ENCODE results near the gene GPRC6A. TPM values are rescaled to one million over a fixed set of nuclear protein-coding genes. Genes with fewer than 3 reads are reported as not detected.

GPRC6A gene, protein sequence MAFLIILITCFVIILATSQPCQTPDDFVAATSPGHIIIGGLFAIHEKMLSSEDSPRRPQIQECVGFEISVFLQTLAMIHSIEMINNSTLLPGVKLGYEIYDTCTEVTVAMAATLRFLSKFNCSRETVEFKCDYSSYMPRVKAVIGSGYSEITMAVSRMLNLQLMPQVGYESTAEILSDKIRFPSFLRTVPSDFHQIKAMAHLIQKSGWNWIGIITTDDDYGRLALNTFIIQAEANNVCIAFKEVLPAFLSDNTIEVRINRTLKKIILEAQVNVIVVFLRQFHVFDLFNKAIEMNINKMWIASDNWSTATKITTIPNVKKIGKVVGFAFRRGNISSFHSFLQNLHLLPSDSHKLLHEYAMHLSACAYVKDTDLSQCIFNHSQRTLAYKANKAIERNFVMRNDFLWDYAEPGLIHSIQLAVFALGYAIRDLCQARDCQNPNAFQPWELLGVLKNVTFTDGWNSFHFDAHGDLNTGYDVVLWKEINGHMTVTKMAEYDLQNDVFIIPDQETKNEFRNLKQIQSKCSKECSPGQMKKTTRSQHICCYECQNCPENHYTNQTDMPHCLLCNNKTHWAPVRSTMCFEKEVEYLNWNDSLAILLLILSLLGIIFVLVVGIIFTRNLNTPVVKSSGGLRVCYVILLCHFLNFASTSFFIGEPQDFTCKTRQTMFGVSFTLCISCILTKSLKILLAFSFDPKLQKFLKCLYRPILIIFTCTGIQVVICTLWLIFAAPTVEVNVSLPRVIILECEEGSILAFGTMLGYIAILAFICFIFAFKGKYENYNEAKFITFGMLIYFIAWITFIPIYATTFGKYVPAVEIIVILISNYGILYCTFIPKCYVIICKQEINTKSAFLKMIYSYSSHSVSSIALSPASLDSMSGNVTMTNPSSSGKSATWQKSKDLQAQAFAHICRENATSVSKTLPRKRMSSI
- total RNA-seq (not detected), polyA plus RNA-seq (ENCODE audit: insufficient read length in 2 of 2) (not detected)
- long read RNA-seq, donor 1 = 0 reads
- long read RNA-seq, donor 2 = 0 reads
- long read RNA-seq, donor 3 = 0 reads
- long read RNA-seq, donor 4 = 0 reads

DNA sequence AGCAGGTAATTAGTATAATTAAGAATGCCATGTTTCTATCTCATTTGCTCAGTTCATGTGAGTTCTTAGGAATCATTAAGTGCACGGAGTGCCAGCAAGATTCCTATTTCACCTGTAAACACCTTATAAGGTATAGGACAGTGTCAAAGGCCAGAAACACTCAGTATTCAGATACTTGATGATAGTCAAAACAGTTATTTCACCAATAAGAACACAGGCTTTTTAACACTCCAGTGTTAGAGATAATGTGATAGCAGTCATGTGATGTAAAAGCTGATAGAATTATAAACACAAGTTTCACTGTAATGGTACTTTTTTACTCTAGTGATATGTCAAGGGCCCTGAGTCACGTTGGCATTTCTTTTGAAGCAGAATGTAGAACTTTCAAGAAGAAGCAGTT lies at the start of gene GPRC6A:
TSS of gene GPRC6A (minus strand) at position 101 of the 400 bp plus-strand sequence. CDS start at position 31, 70 bp downstream.
- H3K4me3 ChIP-seq (ENCODE audit: low read depth, low read length) = no peak within 1 kb of the TSS
- no CpG with 5 or more reads among the region's 2 CpGs for WGBS (ENCODE audit: insufficient coverage)
- no peak for DNase-seq (ENCODE audit: low read depth in 4 of 6, low spot score in 6 of 6)
- H3K27me3 ChIP-seq (ENCODE audit: control insufficient read depth, insufficient read depth, low read length) = no peaks in the 10 kb centered on the region
- no peak within 1 kb of the TSS for H3K27ac ChIP-seq (ENCODE audit: low read depth, low read length)
- H3K4me1 ChIP-seq (ENCODE audit: control insufficient read depth, insufficient read depth, low read length) = no peaks in the 10 kb centered on the region
- no peaks in the 10 kb centered on the region for H3K9me3 ChIP-seq (ENCODE audit: control insufficient read depth, insufficient read depth, low read length)
- no peaks in the 10 kb centered on the region for H3K36me3 ChIP-seq (ENCODE audit: control insufficient read depth, insufficient read depth, low read length)

DNA sequence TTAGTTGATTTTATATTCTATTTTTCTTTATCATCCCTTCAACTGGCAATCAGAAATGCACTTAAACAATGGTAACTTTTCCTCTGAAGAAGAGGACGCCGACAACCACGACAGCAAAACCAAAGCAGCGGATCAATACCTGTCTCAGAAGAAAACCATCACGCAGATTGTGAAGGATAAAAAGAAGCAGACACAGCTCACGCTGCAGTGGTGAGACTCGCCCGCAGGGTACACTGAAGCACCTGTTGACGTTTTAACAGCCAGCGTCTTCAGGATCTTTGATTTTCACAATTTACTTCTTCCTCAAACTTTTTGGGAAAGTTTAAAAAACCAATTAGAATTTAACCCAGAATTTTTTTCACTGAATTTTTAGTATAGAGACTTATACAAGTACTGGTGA lies 48.9 kb upstream of the GPRC6A start:
- no peak overlapping the region for H3K27ac ChIP-seq (ENCODE audit: low read depth, low read length)
- H3K4me1 ChIP-seq (ENCODE audit: control insufficient read depth, insufficient read depth, low read length) = peaks cover 16% of the 10 kb centered on the region
- no peaks in the 10 kb centered on the region for H3K9me3 ChIP-seq (ENCODE audit: control insufficient read depth, insufficient read depth, low read length)
- H3K27me3 ChIP-seq (ENCODE audit: control insufficient read depth, insufficient read depth, low read length) = peaks cover 36% of the 10 kb centered on the region
- peak in 2 of 6 donors; percentile 4 to 44 for DNase-seq (ENCODE audit: low read depth in 4 of 6, low spot score in 6 of 6)
- H3K36me3 ChIP-seq (ENCODE audit: control insufficient read depth, insufficient read depth, low read length) = no peaks in the 10 kb centered on the region
- 0% methylated on average over 6 of the region's 10 CpGs for WGBS (ENCODE audit: insufficient coverage)
- no peak overlapping the region for H3K4me3 ChIP-seq (ENCODE audit: low read depth, low read length)

DNA sequence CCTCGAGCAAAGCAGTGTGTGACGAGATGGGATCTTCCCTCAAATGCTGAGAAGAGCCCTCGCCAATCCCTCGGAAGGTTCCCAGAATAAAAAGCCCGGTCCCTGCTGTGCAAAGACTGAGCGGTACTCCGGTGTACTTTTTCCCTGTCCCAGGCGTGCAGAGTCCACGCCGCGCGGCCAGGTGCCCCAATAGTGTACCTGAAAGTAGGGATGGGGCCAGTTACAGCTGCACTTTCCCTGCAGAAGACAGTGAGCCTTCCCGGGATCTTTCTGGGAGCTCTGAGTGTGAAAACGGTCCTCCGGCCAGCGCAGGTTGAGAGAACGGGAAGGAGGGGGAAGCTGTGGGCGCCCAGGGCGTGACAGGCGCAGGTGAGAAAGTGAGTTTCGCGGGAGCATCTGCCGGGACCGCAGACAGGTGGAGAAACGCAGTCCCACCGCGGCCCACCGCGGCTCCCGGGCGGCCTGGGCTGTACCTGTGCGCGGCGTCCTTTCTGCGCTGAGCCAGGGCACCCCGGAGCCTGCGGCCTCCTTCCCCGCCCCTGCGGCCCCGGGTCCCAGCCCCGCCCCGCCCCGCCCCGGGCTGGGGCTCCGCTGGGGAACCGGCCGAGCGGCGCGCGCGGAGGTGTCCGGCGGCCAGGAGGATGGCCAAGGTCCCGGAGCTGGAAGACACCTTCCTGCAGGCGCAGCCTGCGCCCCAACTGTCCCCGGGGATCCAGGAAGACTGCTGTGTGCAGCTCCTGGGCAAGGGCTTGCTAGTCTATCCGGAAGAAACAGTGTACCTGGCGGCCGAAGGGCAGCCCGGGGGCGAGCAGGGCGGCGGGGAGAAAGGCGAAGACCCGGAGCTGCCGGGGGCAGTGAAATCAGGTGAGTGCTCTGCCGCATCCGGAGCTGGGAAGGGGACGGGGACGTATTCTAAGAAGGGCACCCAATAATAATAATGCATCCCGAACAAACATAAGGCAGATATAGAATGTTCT lies 48.0 kb upstream of the GPRC6A start, which contains the start of gene RFX6:
TSS of gene RFX6 (plus strand) at position 608 of the 977 bp plus-strand sequence. CDS start at position 642, 34 bp downstream.
- H3K4me3 ChIP-seq (ENCODE audit: low read depth, low read length) = no peak within 1 kb of the TSS

DNA sequence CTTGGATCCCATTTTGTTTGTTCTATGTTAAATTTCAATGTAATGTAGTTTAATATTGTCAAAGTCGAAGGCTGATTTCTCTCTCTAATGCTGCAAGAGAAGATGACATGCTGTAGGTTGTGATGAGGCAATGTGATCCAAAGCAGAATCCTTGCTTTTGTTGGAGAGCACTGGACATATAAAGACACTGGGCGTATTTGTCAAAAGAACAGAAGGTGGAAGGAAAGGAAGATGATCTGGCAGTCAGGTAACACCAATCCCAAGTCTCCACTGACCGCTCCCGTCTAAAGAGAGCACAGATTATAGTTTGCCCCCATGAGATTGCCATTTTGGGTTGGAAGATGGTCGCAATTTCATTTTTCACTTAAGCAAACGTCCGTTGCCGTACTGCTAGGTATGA lies 47.2 kb upstream of the GPRC6A start:
- no peak for DNase-seq (ENCODE audit: low read depth in 4 of 6, low spot score in 6 of 6)
- Histone ChIP-seq H3K36me3 (ENCODE audit: control insufficient read depth, insufficient read depth, low read length) (no peaks in the 10 kb centered on the region), H3K4me3 (ENCODE audit: low read depth, low read length) (no peak overlapping the region), H3K27me3 (ENCODE audit: control insufficient read depth, insufficient read depth, low read length) (peaks cover 36% of the 10 kb centered on the region), H3K9me3 (ENCODE audit: control insufficient read depth, insufficient read depth, low read length) (no peaks in the 10 kb centered on the region), H3K27ac (ENCODE audit: low read depth, low read length) (no peak overlapping the region), H3K4me1 (ENCODE audit: control insufficient read depth, insufficient read depth, low read length) (peaks cover 16% of the 10 kb centered on the region)
- WGBS (ENCODE audit: insufficient coverage) = 32% methylated on average over 6 of the region's 8 CpGs

More for the DNA sequence above, 48.0 kb upstream of the GPRC6A start, which contains the start of gene RFX6:
- Histone ChIP-seq H3K4me1 (ENCODE audit: control insufficient read depth, insufficient read depth, low read length) (peaks cover 16% of the 10 kb centered on the region), H3K27ac (ENCODE audit: low read depth, low read length) (no peak within 1 kb of the TSS), H3K36me3 (ENCODE audit: control insufficient read depth, insufficient read depth, low read length) (no peaks in the 10 kb centered on the region), H3K9me3 (ENCODE audit: control insufficient read depth, insufficient read depth, low read length) (no peaks in the 10 kb centered on the region), H3K27me3 (ENCODE audit: control insufficient read depth, insufficient read depth, low read length) (peaks cover 36% of the 10 kb centered on the region)
- DNase-seq (ENCODE audit: low read depth in 4 of 6, low spot score in 6 of 6) = peak in 1 of 6 donors; percentile 12
- under 1% methylated on average over 68 of the region's 73 CpGs for WGBS (ENCODE audit: insufficient coverage)

DNA sequence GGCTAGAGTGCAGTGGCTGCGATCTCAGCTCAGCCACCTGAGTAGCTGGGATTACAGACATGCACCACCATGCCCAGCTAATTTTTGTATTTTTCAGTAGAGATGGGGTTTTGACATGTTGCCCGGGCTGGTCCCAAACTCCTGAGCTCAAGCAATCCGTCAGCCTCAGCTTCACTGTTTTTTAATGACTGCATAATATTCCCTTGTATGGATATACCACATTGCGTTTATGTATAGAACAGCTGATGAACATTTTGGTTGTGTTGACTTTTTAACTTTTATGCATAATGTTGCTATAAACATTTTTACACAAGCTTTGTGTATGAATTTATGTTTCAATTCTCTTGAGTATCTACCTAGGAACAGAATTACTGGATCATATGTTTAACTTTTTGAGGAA lies 43.9 kb upstream of the GPRC6A start:
- no peak overlapping the region for H3K4me3 ChIP-seq (ENCODE audit: low read depth, low read length)
- no peak overlapping the region for H3K27ac ChIP-seq (ENCODE audit: low read depth, low read length)
- peaks cover 33% of the 10 kb centered on the region for H3K27me3 ChIP-seq (ENCODE audit: control insufficient read depth, insufficient read depth, low read length)
- H3K36me3 ChIP-seq (ENCODE audit: control insufficient read depth, insufficient read depth, low read length) = no peaks in the 10 kb centered on the region
- H3K4me1 ChIP-seq (ENCODE audit: control insufficient read depth, insufficient read depth, low read length) = peaks cover 15% of the 10 kb centered on the region
- WGBS (ENCODE audit: insufficient coverage) = no CpG with 5 or more reads among the region's 4 CpGs
- DNase-seq (ENCODE audit: low read depth in 4 of 6, low spot score in 6 of 6) = no peak
- H3K9me3 ChIP-seq (ENCODE audit: control insufficient read depth, insufficient read depth, low read length) = no peaks in the 10 kb centered on the region

DNA sequence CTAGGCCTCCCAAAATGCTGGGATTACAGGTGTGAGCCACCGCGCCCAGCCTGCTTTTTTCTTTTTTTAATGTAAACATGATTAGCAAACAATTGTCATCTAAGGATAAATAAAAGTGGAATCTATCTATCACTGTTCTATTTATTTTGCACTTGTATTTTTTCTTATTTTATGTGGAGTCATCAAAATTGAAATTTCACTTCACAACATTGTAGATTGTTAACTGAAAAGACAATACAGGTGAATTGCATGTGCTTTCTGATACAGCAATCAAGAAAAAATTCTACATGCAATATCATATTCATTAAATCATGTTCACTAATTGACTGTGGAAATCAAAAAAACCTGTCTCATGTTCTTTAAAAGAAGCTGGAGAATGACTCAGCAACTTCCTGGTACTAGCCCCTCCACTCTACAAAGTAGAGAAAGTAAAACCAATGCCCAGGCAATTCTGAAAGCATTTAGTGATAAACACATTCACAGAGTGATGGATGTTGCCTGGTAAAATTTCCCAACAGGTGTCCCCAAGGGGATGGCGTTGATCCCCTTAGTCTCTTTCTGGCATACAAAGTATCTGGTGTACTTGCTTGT lies 37.5 kb upstream of the GPRC6A start:
- WGBS (ENCODE audit: insufficient coverage) = 100% methylated on average over 1 of the region's 3 CpGs
- Histone ChIP-seq H3K27me3 (ENCODE audit: control insufficient read depth, insufficient read depth, low read length) (no peaks in the 10 kb centered on the region), H3K4me3 (ENCODE audit: low read depth, low read length) (no peak overlapping the region), H3K9me3 (ENCODE audit: control insufficient read depth, insufficient read depth, low read length) (no peaks in the 10 kb centered on the region), H3K27ac (ENCODE audit: low read depth, low read length) (no peak overlapping the region), H3K36me3 (ENCODE audit: control insufficient read depth, insufficient read depth, low read length) (no peaks in the 10 kb centered on the region), H3K4me1 (ENCODE audit: control insufficient read depth, insufficient read depth, low read length) (no peaks in the 10 kb centered on the region)
- no peak for DNase-seq (ENCODE audit: low read depth in 4 of 6, low spot score in 6 of 6)

DNA sequence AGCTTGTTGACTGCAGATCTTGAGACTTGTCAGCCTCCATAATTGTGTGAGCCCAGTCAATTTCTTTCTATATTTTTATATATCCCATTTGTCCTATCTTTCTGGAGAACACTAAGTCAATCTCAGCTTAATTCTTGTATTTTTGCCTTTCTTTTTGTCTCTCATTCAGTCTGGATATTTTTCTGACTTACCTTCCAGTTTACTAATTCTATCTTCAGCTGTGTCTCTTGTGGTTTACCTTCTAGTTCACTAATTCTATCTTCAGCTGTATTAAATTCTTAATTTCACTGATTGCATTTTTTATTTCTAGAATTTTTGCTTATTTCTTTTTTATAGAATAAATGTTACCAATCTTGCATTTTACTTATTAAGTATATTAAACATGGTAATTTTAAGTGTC lies 30.4 kb upstream of the GPRC6A start:
- H3K4me3 ChIP-seq (ENCODE audit: low read depth, low read length) = no peak overlapping the region
- H3K27ac ChIP-seq (ENCODE audit: low read depth, low read length) = no peak overlapping the region
- DNase-seq (ENCODE audit: low read depth in 4 of 6, low spot score in 6 of 6) = no peak
- no peaks in the 10 kb centered on the region for H3K36me3 ChIP-seq (ENCODE audit: control insufficient read depth, insufficient read depth, low read length)
- no peaks in the 10 kb centered on the region for H3K4me1 ChIP-seq (ENCODE audit: control insufficient read depth, insufficient read depth, low read length)
- no peaks in the 10 kb centered on the region for H3K27me3 ChIP-seq (ENCODE audit: control insufficient read depth, insufficient read depth, low read length)
- H3K9me3 ChIP-seq (ENCODE audit: control insufficient read depth, insufficient read depth, low read length) = peaks cover 2% of the 10 kb centered on the region

DNA sequence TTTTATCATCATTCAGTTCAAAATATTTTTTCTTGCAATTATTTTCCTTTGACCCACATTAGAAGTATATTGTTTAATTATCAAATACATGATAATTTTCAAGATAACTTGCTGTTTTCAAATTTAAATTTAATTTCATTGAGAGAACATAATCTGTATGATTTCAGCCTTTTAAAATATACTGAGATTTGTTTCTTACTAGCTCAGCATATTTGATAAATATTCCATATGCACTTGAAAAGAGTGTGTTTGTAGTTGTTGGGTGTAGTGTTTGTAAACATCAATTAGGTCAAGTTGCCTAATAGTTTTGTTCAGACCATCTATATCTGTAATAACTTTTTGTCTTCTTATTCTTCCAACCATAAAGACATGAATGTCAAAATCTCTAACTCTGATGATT lies 29.2 kb upstream of the GPRC6A start:
- no peak for DNase-seq (ENCODE audit: low read depth in 4 of 6, low spot score in 6 of 6)
- H3K36me3 ChIP-seq (ENCODE audit: control insufficient read depth, insufficient read depth, low read length) = no peaks in the 10 kb centered on the region
- H3K27me3 ChIP-seq (ENCODE audit: control insufficient read depth, insufficient read depth, low read length) = no peaks in the 10 kb centered on the region
- H3K9me3 ChIP-seq (ENCODE audit: control insufficient read depth, insufficient read depth, low read length) = peaks cover 2% of the 10 kb centered on the region
- H3K27ac ChIP-seq (ENCODE audit: low read depth, low read length) = no peak overlapping the region
- no peaks in the 10 kb centered on the region for H3K4me1 ChIP-seq (ENCODE audit: control insufficient read depth, insufficient read depth, low read length)
- H3K4me3 ChIP-seq (ENCODE audit: low read depth, low read length) = no peak overlapping the region

Measured in spinal cord (tissue), 10 donors.